ENCODE results near the gene NSF.

GRCh38 chr17:46719891-46720290, 129.4 kb downstream of the NSF start:
- no peak for TF ChIP-seq CTCF (conservative IDR thresholded peaks at IDR 0.05; ENCODE audit: low read length)
- no peak for TF ChIP-seq EZH2phosphoT487 (IDR thresholded peaks at IDR 0.05; ENCODE audit: borderline replicate concordance, low read depth, low read length)
